H9 (cell line): ENCODE measurements around the gene GUK1. TPM values are rescaled to one million over a fixed set of nuclear protein-coding genes. Genes with fewer than 3 reads are reported as not detected.

Experiments used
- DNase-seq: peaks from one replicate; pipeline ENCODE4 v3.0.0-alpha.2; 2017
- H2AFZ ChIP-seq: one replicate; pipeline ENCODE4 v1.6.1; 2013; ENCODE audit warnings: mild to moderate bottlenecking, low read length, control low read depth, moderate library complexity
- H2AK5ac ChIP-seq: 2 replicates; pipeline ENCODE4 v1.6.1; 2013; ENCODE audit warnings: low read length, control low read depth, mixed read lengths; ENCODE audit not compliant: insufficient read length
- H2BK120ac ChIP-seq: one replicate; pipeline ENCODE4 v1.6.1; 2013; ENCODE audit warnings: low read depth, mild to moderate bottlenecking, low read length, control low read depth, inconsistent platforms; ENCODE audit not compliant: poor library complexity, severe bottlenecking
- H2BK12ac ChIP-seq: 2 replicates; pipeline ENCODE4 v1.6.1; 2013; ENCODE audit warnings: low read length, control low read depth, mixed read lengths, low read depth; ENCODE audit not compliant: insufficient read length
- H2BK15ac ChIP-seq: 2 replicates; pipeline ENCODE4 v1.6.1; 2013; ENCODE audit warnings: low read depth, low read length, control low read depth
- H2BK20ac ChIP-seq: one replicate; pipeline ENCODE4 v1.6.1; 2013; ENCODE audit warnings: low read depth, mild to moderate bottlenecking, low read length, control low read depth, inconsistent platforms; ENCODE audit not compliant: poor library complexity, severe bottlenecking
- H2BK5ac ChIP-seq: 2 replicates; pipeline ENCODE4 v1.6.1; 2013; ENCODE audit warnings: low read length, control low read depth, mixed read lengths; ENCODE audit not compliant: insufficient read length
- H3K14ac ChIP-seq: 2 replicates; pipeline ENCODE4 v1.6.1; 2013; ENCODE audit warnings: low read length, control low read depth; ENCODE audit not compliant: insufficient read depth
- H3K18ac ChIP-seq: 2 replicates; pipeline ENCODE4 v1.6.1; 2013; ENCODE audit warnings: low read depth, mild to moderate bottlenecking, mixed read lengths, low read length, control low read depth; ENCODE audit not compliant: insufficient read length
- H3K23ac ChIP-seq: 2 replicates; pipeline ENCODE4 v1.6.1; 2013; ENCODE audit warnings: low read length, control low read depth, mixed read lengths, low read depth; ENCODE audit not compliant: insufficient read length
- H3K23me2 ChIP-seq: 2 replicates; pipeline ENCODE4 v1.6.1; 2013; ENCODE audit warnings: low read depth, mild to moderate bottlenecking, mixed read lengths, low read length, control low read depth; ENCODE audit not compliant: insufficient read length, poor library complexity, severe bottlenecking
- H3K27ac ChIP-seq: 2 replicates; pipeline ENCODE4 v1.5.1; 2013; ENCODE audit warnings: low read length, control low read depth, mixed read lengths, low read depth; ENCODE audit not compliant: insufficient read length
- H3K27me3 ChIP-seq: 2 replicates; pipeline ENCODE4 v1.6.1; 2013; ENCODE audit warnings: low read length, control low read depth, inconsistent platforms; ENCODE audit not compliant: insufficient read depth
- H3K4ac ChIP-seq: 2 replicates; pipeline ENCODE4 v1.6.1; 2013; ENCODE audit warnings: low read depth, mild to moderate bottlenecking, control low read depth, inconsistent platforms, low read length, moderate library complexity
- H3K4me1 ChIP-seq: 2 replicates; pipeline ENCODE4 v1.6.1; 2013; ENCODE audit warnings: low read length, control low read depth, inconsistent platforms; ENCODE audit not compliant: insufficient read depth
- H3K4me2 ChIP-seq: 2 replicates; pipeline ENCODE4 v1.6.1; 2013; ENCODE audit warnings: low read length, control low read depth, mixed read lengths; ENCODE audit not compliant: insufficient read length, insufficient read depth
- H3K56ac ChIP-seq: 2 replicates; pipeline ENCODE4 v1.6.1; 2013; ENCODE audit warnings: low read depth, mild to moderate bottlenecking, mixed read lengths, low read length, control low read depth; ENCODE audit not compliant: insufficient read length
- H3K79me1 ChIP-seq: 2 replicates; pipeline ENCODE4 v1.6.1; 2013; ENCODE audit warnings: low read depth, mild to moderate bottlenecking, moderate library complexity, low read length, control low read depth, inconsistent platforms; ENCODE audit not compliant: insufficient read depth, poor library complexity, severe bottlenecking
- H3K79me2 ChIP-seq: 2 replicates; pipeline ENCODE4 v1.6.1; 2013; ENCODE audit warnings: low read length, control low read depth, inconsistent platforms; ENCODE audit not compliant: insufficient read depth
- H3K9ac ChIP-seq: 2 replicates; pipeline ENCODE4 v1.6.1; 2013; ENCODE audit warnings: low read length, control low read depth, mixed read lengths; ENCODE audit not compliant: insufficient read length; ENCODE audit errors: extremely low read depth
- H3K9me3 ChIP-seq: one replicate; pipeline ENCODE4 v1.6.1; 2013; ENCODE audit warnings: low read depth, low read length, inconsistent platforms; ENCODE audit not compliant: control insufficient read depth
- H3T11ph ChIP-seq: one replicate; pipeline ENCODE4 v1.6.1; 2013; ENCODE audit warnings: mild to moderate bottlenecking, low read length, control low read depth, inconsistent platforms
- H4K20me1 ChIP-seq: one replicate; pipeline ENCODE4 v1.6.1; 2013; ENCODE audit not compliant: control insufficient read depth, insufficient read length, insufficient read depth
- H4K5ac ChIP-seq: 2 replicates; pipeline ENCODE4 v1.6.1; 2013; ENCODE audit warnings: low read depth, mild to moderate bottlenecking, mixed read lengths, low read length, control low read depth; ENCODE audit not compliant: insufficient read length
- H4K8ac ChIP-seq: replicated peaks from 2 replicates; pipeline ENCODE4 v1.6.1; 2013; ENCODE audit warnings: low read length, control low read depth, mixed read lengths, low read depth; ENCODE audit not compliant: insufficient read length
- H4K91ac ChIP-seq: 2 replicates; pipeline ENCODE4 v1.6.1; 2013; ENCODE audit warnings: low read depth, mild to moderate bottlenecking, moderate library complexity, mixed read lengths, low read length, control low read depth; ENCODE audit not compliant: insufficient read length
- H3K27ac Mint-ChIP-seq, 3 experiments: 2 replicates in 2 of 3; 3 replicates in 1 of 3; pipeline ENCODE4 v1.8.0; 2020 to 2021; ENCODE audit warnings: mixed read lengths in 3 of 3, mild to moderate bottlenecking in 1 of 3, moderate library complexity in 1 of 3
- H3K27me3 Mint-ChIP-seq: 2 replicates; pipeline ENCODE4 v1.8.0; 2021; ENCODE audit warnings: low read depth, mild to moderate bottlenecking, moderate library complexity, mixed read lengths
- H3K36me3 Mint-ChIP-seq, 3 experiments: 2 replicates in 2 of 3; 3 replicates in 1 of 3; pipeline ENCODE4 v1.8.0; 2020 to 2021; ENCODE audit warnings: low read depth in 3 of 3, mixed read lengths in 3 of 3; ENCODE audit not compliant: insufficient read depth in 1 of 3
- H3K4me1 Mint-ChIP-seq, 2 experiments: 2 replicates each; pipeline ENCODE4 v1.8.0; 2020; ENCODE audit warnings: mixed read lengths in 2 of 2
- H3K4me3 Mint-ChIP-seq, 2 experiments: 2 replicates in 1 of 2; 3 replicates in 1 of 2; pipeline ENCODE4 v1.8.0; 2020 to 2021; ENCODE audit warnings: mild to moderate bottlenecking in 2 of 2, mixed read lengths in 2 of 2, moderate library complexity in 1 of 2
- H3K9me3 Mint-ChIP-seq, 2 experiments: 2 replicates in 1 of 2; 3 replicates in 1 of 2; pipeline ENCODE4 v1.8.0; 2020; ENCODE audit warnings: mild to moderate bottlenecking in 2 of 2, mixed read lengths in 2 of 2, moderate library complexity in 1 of 2
- CTCF ChIP-seq: fragments of 200-600 bp; sonication (generic); conservative IDR thresholded peaks from 3 replicates; pipeline ENCODE4 v1.8.0; 2021; ENCODE audit warnings: antibody characterized with exemption, mild to moderate bottlenecking
- WGBS: extraction: QIAGEN DNeasy Blood & Tissue Kit; methylation state at CpG from one replicate; pipeline ENCODE4 v1.1.7; 2013; ENCODE audit warnings: missing lambda C conversion rate, low lambda C conversion rate, mixed read lengths; ENCODE audit not compliant: insufficient read length; ENCODE audit errors: extremely low coverage; 5-methylcytosine and 5-hydroxymethylcytosine counted together
- total RNA-seq: library from RNA; stranded (reverse); gene quantifications from 2 replicates; pipeline ENCODE4 v1.2.1, GENCODE V29; 2021

Gene GUK1
- total RNA-seq, 1 experiment from 2014 or later: 88.2 TPM

- Histone ChIP-seq H4K91ac (no peak overlapping the region), H3K27ac (no peak overlapping the region), H2BK120ac (no peak overlapping the region), H3K14ac (no peak overlapping the region; the same call in 1 of the 2 replicates), H2AFZ (no peak overlapping the region), H3K23ac (no peak overlapping the region), H4K5ac (no peak overlapping the region), H2AK5ac (no peak overlapping the region), H3K56ac (no peak overlapping the region), H2BK12ac (no peak overlapping the region), H3K27me3 (no peaks in the 10 kb centered on the region), H3K23me2 (no peaks in the 10 kb centered on the region), H4K8ac (no peak overlapping the region), H3K4me2 (no peak overlapping the region), H3K4me1 (no peaks in the 10 kb centered on the region), H3K9me3 (no peaks in the 10 kb centered on the region), H4K20me1 (no peaks in the 10 kb centered on the region), H2BK20ac (no peak overlapping the region), H3K18ac (no peak overlapping the region), H3K9ac (no peak overlapping the region), H3K79me2 (0 out of 2 replicates have a peak, but pooled peaks cover 1% of the 10 kb centered on the region), H2BK5ac (no peak overlapping the region), H3K79me1 (no peaks in the 10 kb centered on the region), H3K4ac (no peak overlapping the region), H3T11ph (no peak overlapping the region), H2BK15ac (no peak overlapping the region)
- H3K36me3 Mint-ChIP-seq: no peaks in the 10 kb centered on the region; a peak in 1 of 7 replicates
- no peak for DNase-seq
- no CpG with 5 or more reads among the region's 5 CpGs for WGBS
- H3K4me3 Mint-ChIP-seq: no peak overlapping the region
- no peak overlapping the region for H3K27ac Mint-ChIP-seq
- no peaks in the 10 kb centered on the region for H3K4me1 Mint-ChIP-seq
- H3K9me3 Mint-ChIP-seq: no peaks in the 10 kb centered on the region
- H3K27me3 Mint-ChIP-seq: no peaks in the 10 kb centered on the region; the same call in none of the 2 replicates
- no peak for TF ChIP-seq CTCF
These were observed 37.0 kb downstream of the GUK1 start for GRCh38 chr1:228177183-228177475.
